GM19193 (cell line): Measurements from ENCODE around the gene OLFML2A.

Experiments used
- POLR2A ChIP-seq: IDR thresholded peaks from 4 replicates; pipeline ENCODE4 v1.6.1; 2011; ENCODE audit not compliant: insufficient read depth, insufficient read length; ENCODE audit errors: extremely low read depth

Gene OLFML2A

DNA sequence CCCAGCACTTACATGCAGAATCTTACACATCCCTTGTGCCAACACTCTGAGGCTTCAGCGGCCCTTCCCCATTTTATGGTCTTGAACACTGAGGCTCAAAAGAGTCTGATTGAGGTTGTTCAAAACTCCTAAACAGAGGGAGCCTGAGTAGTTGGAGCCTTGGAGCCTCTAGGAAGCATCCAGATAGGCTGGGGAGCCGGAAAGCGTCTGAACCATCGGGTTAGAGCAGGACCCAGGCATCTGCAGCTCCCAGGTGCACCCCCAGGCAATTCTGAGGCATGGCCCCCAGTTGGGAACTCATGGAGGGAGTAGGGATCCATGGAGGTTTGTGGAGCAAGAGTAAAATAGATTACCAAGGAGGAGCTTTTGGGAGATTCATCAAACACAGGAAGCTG, 3.8 kb downstream of the OLFML2A start:
- TF ChIP-seq POLR2A, result no peak

- no peak for TF ChIP-seq POLR2A
Observed at GRCh38 chr9:124781967-124782660, 5.2 kb downstream of the OLFML2A start.

- no peak for TF ChIP-seq POLR2A
Observed at GRCh38 chr9:124782661-124783574, 6.0 kb downstream of the OLFML2A start.

GRCh38 chr9:124783830-124784229, 6.9 kb downstream of the OLFML2A start:
- TF ChIP-seq POLR2A, result no peak

DNA sequence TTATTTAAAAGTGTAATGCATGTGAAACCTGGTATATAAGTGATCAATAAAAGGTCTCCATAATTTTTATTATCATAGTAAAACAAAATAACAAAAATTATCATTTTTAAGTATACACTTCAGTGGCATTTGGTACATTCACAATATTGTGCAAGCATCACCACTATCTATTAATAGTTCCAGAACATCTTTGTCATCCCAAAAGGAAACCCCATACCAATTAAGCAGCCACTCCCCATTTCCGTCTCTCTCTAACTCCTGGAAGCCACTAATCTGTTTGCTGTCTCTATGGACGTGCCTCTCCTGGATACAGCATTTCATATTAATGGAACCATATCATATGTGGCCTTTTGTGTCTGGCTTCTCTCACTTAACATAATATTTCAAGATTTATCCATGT, 7.6 kb downstream of the OLFML2A start:
- TF ChIP-seq POLR2A, result no peak

DNA sequence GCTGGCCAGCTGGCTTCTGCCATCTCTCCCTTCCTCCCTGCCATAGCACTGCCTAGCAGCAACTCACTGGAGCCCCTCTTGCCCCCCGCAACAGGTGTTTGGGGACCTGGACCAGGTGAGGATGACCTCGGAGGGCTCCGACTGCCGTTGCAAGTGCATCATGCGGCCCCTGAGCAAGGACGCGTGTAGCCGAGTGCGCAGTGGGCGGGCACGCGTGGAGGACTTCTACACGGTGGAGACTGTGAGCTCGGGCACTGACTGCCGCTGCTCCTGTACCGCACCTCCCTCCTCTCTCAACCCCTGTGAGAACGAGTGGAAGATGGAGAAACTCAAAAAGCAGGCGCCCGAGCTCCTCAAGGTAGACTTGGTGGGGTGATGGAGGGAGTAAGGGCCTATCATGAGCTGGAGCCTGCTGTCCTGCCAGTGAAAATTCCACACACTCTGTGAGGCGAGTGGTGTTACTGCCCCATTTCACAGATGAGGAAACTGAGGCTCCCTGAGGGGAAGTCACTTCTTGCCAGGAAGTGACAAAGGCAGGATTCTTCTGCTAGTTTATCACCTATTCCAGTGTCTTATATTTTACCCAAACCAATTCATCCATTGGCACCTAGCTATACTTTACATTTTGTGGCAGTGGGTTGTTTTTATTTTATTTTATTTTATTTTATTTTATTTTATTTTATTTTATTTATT, 10.1 kb downstream of the OLFML2A start:
- no peak for TF ChIP-seq POLR2A

GRCh38 chr9:124788542-124789217, 11.7 kb downstream of the OLFML2A start:
- no peak for TF ChIP-seq POLR2A

- TF ChIP-seq POLR2A, result no peak
Observed at GRCh38 chr9:124789531-124789930, 12.6 kb downstream of the OLFML2A start.

- TF ChIP-seq POLR2A, result no peak
Observed at GRCh38 chr9:124790301-124790700, 13.4 kb downstream of the OLFML2A start.

DNA sequence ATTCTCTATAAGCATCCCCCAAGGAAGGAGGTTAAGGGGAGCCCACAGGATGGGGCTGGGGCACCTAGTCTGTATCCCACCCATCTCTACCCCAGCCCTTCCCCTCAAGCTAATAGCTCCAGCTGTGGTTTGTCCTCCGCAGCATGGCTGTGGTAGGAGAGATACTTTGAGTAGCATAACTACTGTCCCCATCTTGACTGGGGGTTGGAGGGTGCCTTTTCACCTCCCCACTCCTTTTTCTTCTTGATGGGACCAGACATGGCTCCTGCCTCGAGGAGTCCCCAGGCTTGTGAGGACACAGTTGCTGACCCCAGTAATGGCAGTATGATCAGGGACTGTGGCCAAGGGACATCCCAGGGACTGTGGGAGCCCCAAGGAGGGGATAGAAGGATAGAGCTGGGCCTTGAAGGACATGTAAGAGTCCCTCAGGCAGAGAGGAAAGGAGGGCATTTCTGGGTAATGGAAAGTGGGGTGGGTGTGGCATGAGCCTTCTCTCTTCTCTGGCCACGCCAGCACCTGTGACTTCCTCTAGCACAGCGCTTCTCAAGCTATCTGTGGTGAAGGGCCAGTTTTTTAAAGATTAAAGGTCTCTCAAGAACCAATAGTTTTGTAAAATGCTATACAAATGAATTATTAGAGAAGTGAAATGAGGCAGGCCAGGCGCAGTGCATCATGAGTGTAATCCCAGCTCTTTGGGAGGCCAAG, 14.0 kb downstream of the OLFML2A start:
- TF ChIP-seq POLR2A, result no peak

DNA sequence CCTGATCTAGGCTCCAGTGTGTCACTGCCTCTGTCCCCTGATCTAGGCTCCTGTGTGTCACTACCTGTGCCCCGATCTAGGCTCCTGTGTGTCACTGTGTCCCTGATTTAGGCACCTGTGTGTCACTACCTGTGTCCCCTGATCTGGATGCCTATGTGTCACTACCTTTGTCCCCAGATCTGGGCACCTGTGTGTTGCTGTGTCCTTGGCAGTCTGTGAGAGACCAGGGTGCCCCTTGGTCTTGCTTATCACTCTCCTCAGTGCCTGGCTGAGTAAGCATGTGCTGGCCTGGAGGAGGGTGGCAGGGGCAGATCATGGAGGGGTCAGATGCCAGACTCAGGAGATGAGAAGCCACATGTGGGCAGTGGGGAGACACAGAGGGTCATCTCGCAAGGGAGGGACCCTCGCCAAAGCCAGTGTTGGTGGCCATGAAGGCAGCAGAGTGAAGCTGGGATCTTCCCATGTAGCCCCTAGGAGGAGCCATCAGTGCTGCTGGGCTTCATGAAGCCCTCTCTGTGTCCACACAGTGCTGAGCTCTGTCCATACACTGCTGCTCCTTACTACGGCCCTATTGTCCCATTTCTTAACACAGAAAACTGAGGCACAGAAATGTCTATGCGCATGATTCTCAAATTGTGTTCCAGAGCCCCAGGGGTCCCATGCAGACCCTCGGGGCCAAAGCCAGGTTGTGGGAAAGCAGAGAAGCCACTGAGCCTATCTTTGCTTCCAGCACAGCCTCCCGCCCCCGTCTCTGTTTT, 15.5 kb downstream of the OLFML2A start:
- no peak for TF ChIP-seq POLR2A

DNA sequence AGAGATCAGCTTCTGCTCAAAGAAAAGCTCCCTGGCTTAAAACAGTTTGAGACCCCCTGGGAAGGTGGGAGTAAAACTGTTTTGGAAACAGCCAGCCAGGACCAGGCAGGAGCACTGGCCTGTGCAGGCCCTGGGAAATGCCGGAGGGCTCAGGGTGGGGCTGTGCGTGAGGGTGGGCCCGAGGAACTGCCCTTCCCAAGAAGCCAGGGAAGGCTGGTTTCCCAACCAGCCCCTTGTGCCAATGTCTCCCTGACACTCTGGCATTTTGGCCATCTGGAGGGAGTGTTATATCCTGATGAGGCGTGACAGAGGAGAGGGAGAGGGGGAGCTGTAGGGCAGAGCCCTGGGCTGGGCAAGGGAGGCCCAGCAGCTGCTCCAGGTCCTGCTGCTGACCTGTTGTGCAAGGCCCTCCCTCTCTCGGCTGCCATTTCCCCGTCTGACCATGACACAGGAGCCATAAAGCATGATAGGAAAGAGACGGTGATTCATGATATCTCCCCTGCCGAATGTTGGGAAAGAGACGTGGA, 16.1 kb downstream of the OLFML2A start:
- TF ChIP-seq POLR2A, result no peak

GRCh38 chr9:124794902-124795491, 18.1 kb downstream of the OLFML2A start:
- no peak for TF ChIP-seq POLR2A

- no peak for TF ChIP-seq POLR2A
Observed at GRCh38 chr9:124795881-124796431, 19.0 kb downstream of the OLFML2A start.
